OCI-LY3 (cell line): ENCODE measurements around the gene ADTRP.

Experiments
- H2AFZ ChIP-seq: fragments of 200-600, 300-600 bp; shearing (Covaris generic); 2 replicates; pipeline ENCODE4 v1.6.0; 2014; ENCODE audit warnings: antibody characterized with exemption, low read depth, low read length
- H3K27ac ChIP-seq: fragments of 200-600, 300-600 bp; sonication (generic); 2 replicates; pipeline ENCODE4 v1.5.1; 2014; ENCODE audit warnings: mild to moderate bottlenecking, low read length, moderate library complexity, mixed read lengths
- H3K27me3 ChIP-seq: fragments of 200-600, 300-600 bp; sonication (generic); 2 replicates; pipeline ENCODE4 v1.6.1; 2014; ENCODE audit warnings: low read depth, low read length, mixed read lengths
- H3K36me3 ChIP-seq: fragments of 200-600, 300-600 bp; sonication (generic); replicated peaks from 2 replicates; pipeline ENCODE3; 2014; ENCODE audit warnings: low read depth, low read length, mixed read lengths
- H3K4me1 ChIP-seq: fragments of 300-600, 200-600 bp; sonication (generic); 2 replicates; pipeline ENCODE4 v1.6.1; 2014; ENCODE audit warnings: low read length, mixed read lengths
- H3K4me2 ChIP-seq: fragments of 200-600, 300-600 bp; sonication (generic); 2 replicates; pipeline ENCODE4 v1.6.1; 2014; ENCODE audit warnings: low read length, mixed read lengths
- H3K4me3 ChIP-seq: fragments of 300-600, 200-600 bp; sonication (generic); 2 replicates; pipeline ENCODE4 v1.5.1; 2014; ENCODE audit warnings: antibody characterized with exemption, mild to moderate bottlenecking, low read length, moderate library complexity
- H3K79me2 ChIP-seq: fragments of 300-600, 200-600 bp; shearing (Covaris generic); 2 replicates; pipeline ENCODE4 v1.6.1; 2014; ENCODE audit warnings: mild to moderate bottlenecking, low read length, mixed read lengths
- H3K9ac ChIP-seq: fragments of 300-600, 200-600 bp; shearing (Covaris generic); 2 replicates; pipeline ENCODE4 v1.6.0; 2014; ENCODE audit warnings: mild to moderate bottlenecking, low read length, moderate library complexity
- H3K9me3 ChIP-seq: fragments of 200-600, 300-600 bp; shearing (Covaris generic); 2 replicates; pipeline ENCODE4 v1.6.1; 2014; ENCODE audit warnings: low read length, mixed read lengths; ENCODE audit not compliant: insufficient read depth
- H4K20me1 ChIP-seq: fragments of 200-600, 300-600 bp; sonication (generic); 2 replicates; pipeline ENCODE4 v1.6.1; 2016; ENCODE audit warnings: low read length, mixed read lengths; ENCODE audit not compliant: insufficient read depth
- EZH2phosphoT487 ChIP-seq: fragments of 200-600 bp; shearing (Covaris generic); IDR thresholded peaks from 2 replicates; pipeline ENCODE4 v1.6.1; 2018; ENCODE audit warnings: antibody characterized with exemption, mixed run types, low read depth
- TF ChIP-seq, protein P1 (sequence below): fragments of 200-600, 300-600 bp; sonication (generic); IDR thresholded peaks from 2 replicates; pipeline ENCODE4 v1.5.1; 2014; ENCODE audit warnings: antibody characterized with exemption, low read length, low read depth

ADTRP gene, protein sequence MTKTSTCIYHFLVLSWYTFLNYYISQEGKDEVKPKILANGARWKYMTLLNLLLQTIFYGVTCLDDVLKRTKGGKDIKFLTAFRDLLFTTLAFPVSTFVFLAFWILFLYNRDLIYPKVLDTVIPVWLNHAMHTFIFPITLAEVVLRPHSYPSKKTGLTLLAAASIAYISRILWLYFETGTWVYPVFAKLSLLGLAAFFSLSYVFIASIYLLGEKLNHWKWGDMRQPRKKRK

DNA sequence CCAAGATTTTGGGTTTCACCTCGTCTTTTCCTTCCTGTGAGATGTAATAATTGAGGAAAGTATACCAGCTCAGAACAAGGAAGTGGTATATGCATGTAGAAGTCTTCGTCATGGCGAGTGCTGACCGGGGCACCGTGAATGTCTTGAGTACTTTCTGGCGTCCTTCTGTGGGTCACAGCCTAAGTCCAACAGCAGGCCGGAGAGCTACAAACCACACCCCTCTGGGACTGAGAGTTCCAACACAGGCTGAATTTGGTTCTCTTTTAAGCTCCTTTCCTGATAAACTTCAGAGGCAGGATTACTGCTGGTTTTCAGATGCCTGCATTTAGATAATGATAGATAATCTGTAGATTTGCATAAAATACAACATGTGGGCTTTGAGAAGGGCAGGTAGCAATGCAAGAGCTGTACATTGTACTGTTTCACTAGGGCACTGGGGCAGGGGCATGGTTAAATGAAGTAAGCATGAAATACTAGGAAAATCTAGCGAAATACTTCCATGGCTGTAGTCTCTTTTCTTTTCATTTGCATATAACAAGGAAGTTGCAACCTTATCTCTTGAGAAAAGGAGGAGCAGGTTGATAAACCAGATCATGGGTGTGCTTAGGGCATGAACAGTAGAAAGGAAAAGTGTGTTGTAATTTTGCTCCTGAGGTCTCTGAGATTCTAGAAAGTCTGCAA, at the start of gene ADTRP:
TSS of gene ADTRP (minus strand) at position 156 of the 681 bp plus-strand sequence. CDS start at position 112, 44 bp downstream.
- no peak within 1 kb of the TSS for H3K4me2 ChIP-seq
- H4K20me1 ChIP-seq = no peaks in the 10 kb centered on the region
- H2AFZ ChIP-seq = no peak within 1 kb of the TSS
- peaks cover 5% of the 10 kb centered on the region for H3K27me3 ChIP-seq
- TF ChIP-seq, protein P1, sequence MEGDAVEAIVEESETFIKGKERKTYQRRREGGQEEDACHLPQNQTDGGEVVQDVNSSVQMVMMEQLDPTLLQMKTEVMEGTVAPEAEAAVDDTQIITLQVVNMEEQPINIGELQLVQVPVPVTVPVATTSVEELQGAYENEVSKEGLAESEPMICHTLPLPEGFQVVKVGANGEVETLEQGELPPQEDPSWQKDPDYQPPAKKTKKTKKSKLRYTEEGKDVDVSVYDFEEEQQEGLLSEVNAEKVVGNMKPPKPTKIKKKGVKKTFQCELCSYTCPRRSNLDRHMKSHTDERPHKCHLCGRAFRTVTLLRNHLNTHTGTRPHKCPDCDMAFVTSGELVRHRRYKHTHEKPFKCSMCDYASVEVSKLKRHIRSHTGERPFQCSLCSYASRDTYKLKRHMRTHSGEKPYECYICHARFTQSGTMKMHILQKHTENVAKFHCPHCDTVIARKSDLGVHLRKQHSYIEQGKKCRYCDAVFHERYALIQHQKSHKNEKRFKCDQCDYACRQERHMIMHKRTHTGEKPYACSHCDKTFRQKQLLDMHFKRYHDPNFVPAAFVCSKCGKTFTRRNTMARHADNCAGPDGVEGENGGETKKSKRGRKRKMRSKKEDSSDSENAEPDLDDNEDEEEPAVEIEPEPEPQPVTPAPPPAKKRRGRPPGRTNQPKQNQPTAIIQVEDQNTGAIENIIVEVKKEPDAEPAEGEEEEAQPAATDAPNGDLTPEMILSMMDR = no peak
- TF ChIP-seq EZH2phosphoT487 = no peak
- no peak within 1 kb of the TSS for H3K27ac ChIP-seq
- H3K79me2 ChIP-seq = no peaks in the 10 kb centered on the region
- H3K9me3 ChIP-seq = no peaks in the 10 kb centered on the region
- no peaks in the 10 kb centered on the region for H3K4me1 ChIP-seq
- H3K4me3 ChIP-seq = no peak within 1 kb of the TSS
- no peaks in the 10 kb centered on the region for H3K36me3 ChIP-seq
- no peak within 1 kb of the TSS for H3K9ac ChIP-seq

DNA sequence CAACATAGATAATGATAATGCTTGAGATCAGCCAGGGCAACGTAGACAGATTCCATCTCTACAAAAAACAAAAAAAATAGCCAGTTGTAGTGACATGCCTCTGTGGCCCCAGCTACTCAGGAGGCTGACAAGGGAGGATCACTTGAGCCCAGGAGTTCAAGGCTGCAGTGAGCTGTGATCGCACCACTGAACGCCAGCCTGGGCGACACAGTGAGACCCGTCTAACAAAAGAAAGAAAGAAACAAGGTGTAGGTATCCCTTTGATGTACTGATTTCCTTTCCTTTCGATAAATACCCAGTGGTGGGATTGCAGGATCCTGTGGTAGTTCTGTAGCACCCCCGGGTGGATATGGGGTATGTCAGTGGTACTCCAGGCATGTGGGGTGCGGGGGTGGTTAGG, 48.2 kb upstream of the ADTRP start:
- Histone ChIP-seq H3K27ac (no peak overlapping the region), H3K27me3 (no peaks in the 10 kb centered on the region), H3K79me2 (no peaks in the 10 kb centered on the region), H3K36me3 (no peaks in the 10 kb centered on the region), H4K20me1 (no peaks in the 10 kb centered on the region), H3K4me1 (peaks cover 56% of the 10 kb centered on the region), H2AFZ (no peak overlapping the region), H3K9me3 (no peaks in the 10 kb centered on the region), H3K4me3 (no peak overlapping the region), H3K9ac (no peak overlapping the region), H3K4me2 (no peak overlapping the region)
- TF ChIP-seq EZH2phosphoT487 = no peak
- TF ChIP-seq, protein P1 = no peak

DNA sequence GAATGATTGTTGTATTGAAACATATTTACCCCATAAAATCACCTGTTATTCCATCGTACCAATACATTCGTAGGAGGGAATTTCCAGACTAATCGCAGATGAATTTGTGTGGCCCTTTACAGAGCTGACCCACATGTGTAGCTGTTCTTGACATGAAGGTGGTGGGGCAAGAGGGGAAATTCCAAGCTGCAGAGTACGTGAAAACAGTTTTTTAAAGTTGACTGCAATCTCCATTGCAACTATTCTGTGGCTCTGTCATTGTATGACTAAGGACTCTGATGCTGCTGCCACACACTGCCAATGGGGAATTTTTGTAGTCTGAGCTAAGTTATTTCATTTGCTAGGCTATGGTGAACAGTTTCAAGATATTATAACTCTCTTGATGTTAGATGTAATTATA, 46.4 kb upstream of the ADTRP start:
- no peak overlapping the region for H2AFZ ChIP-seq
- no peaks in the 10 kb centered on the region for H3K9me3 ChIP-seq
- H3K9ac ChIP-seq = no peak overlapping the region
- no peaks in the 10 kb centered on the region for H4K20me1 ChIP-seq
- H3K4me1 ChIP-seq = peaks cover 48% of the 10 kb centered on the region
- H3K27me3 ChIP-seq = no peaks in the 10 kb centered on the region
- H3K36me3 ChIP-seq = no peaks in the 10 kb centered on the region
- peak overlapping the region; percentile 42 for H3K4me2 ChIP-seq
- H3K27ac ChIP-seq = no peak overlapping the region
- H3K79me2 ChIP-seq = no peaks in the 10 kb centered on the region
- no peak overlapping the region for H3K4me3 ChIP-seq
- TF ChIP-seq, protein P1 = no peak
- TF ChIP-seq EZH2phosphoT487 = no peak

DNA sequence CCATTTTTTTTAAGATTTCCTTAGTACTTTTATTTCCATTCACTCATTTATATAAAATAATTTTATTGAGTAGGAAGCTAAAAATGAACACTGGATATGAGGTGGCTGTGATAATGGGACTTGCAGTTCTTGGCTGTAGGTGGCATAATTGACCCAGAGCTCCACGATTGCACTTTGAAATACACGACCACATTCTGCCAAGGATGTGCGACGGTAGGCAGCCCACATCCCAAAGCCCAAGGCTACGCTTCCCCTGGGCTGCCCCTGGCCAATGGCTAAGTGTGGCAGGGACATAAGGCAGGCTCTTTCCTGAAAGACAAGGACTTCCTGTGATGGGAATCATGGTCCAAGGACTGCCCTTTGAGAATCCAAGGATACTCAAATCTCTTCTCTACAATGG, 43.7 kb upstream of the ADTRP start:
- peaks cover 21% of the 10 kb centered on the region for H3K4me1 ChIP-seq
- no peak overlapping the region for H3K4me2 ChIP-seq
- no peak overlapping the region for H2AFZ ChIP-seq
- H4K20me1 ChIP-seq = no peaks in the 10 kb centered on the region
- no peaks in the 10 kb centered on the region for H3K36me3 ChIP-seq
- H3K9me3 ChIP-seq = no peaks in the 10 kb centered on the region
- no peaks in the 10 kb centered on the region for H3K79me2 ChIP-seq
- TF ChIP-seq, protein P1 = peak; percentile 45
- no peak for TF ChIP-seq EZH2phosphoT487
- no peaks in the 10 kb centered on the region for H3K27me3 ChIP-seq
- no peak overlapping the region for H3K27ac ChIP-seq
- no peak overlapping the region for H3K9ac ChIP-seq
- no peak overlapping the region for H3K4me3 ChIP-seq
